ENCODE measurements around the gene TEK.

DNA sequence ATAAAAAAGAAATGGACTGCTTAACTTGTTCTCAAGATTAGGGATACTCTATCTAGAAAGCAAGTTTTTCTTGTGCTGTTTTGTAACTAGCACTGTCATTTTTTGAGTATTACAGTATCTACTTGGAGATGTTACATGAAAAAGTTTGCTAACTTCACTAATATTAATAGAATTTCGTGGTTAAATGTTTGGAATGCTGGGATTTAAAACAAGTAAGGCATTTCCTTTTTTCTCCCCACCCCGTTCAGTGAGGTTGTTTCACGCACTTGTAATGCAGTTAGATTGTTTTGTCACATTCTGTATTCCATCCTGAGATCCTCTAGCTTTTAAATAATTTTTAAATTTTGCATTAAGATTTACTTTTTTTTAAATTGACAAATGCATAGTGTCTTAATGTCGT lies 20.0 kb upstream of the TEK start:
- TF ChIP-seq CREB1 (IDR thresholded peaks at IDR 0.05; ENCODE audit: low read depth) (no peak), MAX (IDR thresholded peaks at IDR 0.05) (no peak), EP300 (IDR thresholded peaks at IDR 0.05; ENCODE audit: borderline replicate concordance) (no peak), YY1 (IDR thresholded peaks at IDR 0.05; ENCODE audit: low read depth) (no peak), TAF1 (IDR thresholded peaks at IDR 0.05; ENCODE audit: low read depth) (no peak), RAD21 (IDR thresholded peaks at IDR 0.05; ENCODE audit: low read depth) (no peak), REST (IDR thresholded peaks at IDR 0.05; ENCODE audit: low read depth) (no peak), NFIC (IDR thresholded peaks at IDR 0.05) (no peak), EGR1 (IDR thresholded peaks at IDR 0.05) (no peak), CEBPB (IDR thresholded peaks at IDR 0.05) (no peak)
- TF ChIP-seq, protein P1, sequence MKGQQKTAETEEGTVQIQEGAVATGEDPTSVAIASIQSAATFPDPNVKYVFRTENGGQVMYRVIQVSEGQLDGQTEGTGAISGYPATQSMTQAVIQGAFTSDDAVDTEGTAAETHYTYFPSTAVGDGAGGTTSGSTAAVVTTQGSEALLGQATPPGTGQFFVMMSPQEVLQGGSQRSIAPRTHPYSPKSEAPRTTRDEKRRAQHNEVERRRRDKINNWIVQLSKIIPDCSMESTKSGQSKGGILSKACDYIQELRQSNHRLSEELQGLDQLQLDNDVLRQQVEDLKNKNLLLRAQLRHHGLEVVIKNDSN (IDR thresholded peaks at IDR 0.05): no peak

All from Ishikawa (cell line).